ENCODE results near the gene CREB5.
"Not testable (repeated sequence)": the region's sequence is repeated elsewhere in the genome, so short reads cannot be mapped to it uniquely, and the experiment has no call there.

CREB5 gene

DNA sequence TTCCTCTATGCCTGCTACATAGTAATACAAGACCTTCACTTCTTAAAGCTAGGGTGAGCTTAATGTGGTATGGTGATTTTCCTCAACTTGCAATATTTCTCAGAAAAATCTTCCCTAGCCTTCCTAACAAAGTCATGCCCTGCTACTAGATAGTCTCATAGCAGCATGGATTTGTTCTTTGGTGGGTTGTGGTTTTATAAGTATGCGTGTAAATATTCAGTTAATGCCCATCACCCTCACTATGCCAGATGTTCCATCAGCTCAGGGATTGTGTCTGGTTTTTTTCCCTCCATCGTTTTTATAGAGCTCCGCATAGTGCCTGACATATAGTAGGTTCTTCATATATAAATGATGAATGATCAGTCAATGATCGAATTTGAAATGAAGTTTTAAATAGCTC lies 182.8 kb downstream of the CREB5 start:
- no peaks in the 10 kb centered on the region for H3K27me3 ChIP-seq (ENCODE audit: control insufficient read depth, insufficient read depth, low read length)
- no peaks in the 10 kb centered on the region for H3K9me3 ChIP-seq (ENCODE audit: control insufficient read depth, insufficient read depth, low read length)
- no peak overlapping the region for H3K9ac ChIP-seq (ENCODE audit: low read depth, low read length)
- H3K4me1 ChIP-seq (ENCODE audit: control insufficient read depth, insufficient read depth, low read length) = no peaks in the 10 kb centered on the region
- no peaks in the 10 kb centered on the region for H3K36me3 ChIP-seq (ENCODE audit: control insufficient read depth, insufficient read depth, low read length)
- H3K4me3 ChIP-seq (ENCODE audit: low read depth, low read length) = no peak overlapping the region

DNA sequence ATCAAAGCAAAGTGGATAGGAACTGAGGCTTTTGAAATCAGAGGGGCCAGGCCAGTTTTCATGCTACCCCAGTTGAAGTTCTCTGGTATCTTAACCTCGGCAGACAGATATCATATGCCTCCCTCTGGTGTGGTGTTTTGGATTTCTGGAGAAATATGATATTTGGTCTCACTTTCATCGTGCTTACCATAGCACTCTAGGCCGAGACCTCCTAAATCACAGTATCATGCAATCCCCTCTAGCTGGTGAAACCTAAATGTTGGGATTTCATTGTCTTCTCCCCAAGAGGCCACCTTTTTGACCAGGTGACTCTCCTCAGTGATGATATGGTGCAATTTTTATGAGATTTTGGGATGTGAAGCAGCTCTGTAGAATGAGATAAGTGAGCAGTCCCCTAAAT lies 183.5 kb downstream of the CREB5 start:
- Histone ChIP-seq H3K4me1 (ENCODE audit: control insufficient read depth, insufficient read depth, low read length) (no peaks in the 10 kb centered on the region), H3K9ac (ENCODE audit: low read depth, low read length) (no peak overlapping the region), H3K36me3 (ENCODE audit: control insufficient read depth, insufficient read depth, low read length) (no peaks in the 10 kb centered on the region), H3K4me3 (ENCODE audit: low read depth, low read length) (no peak overlapping the region), H3K9me3 (ENCODE audit: control insufficient read depth, insufficient read depth, low read length) (no peaks in the 10 kb centered on the region), H3K27me3 (ENCODE audit: control insufficient read depth, insufficient read depth, low read length) (no peaks in the 10 kb centered on the region)

DNA sequence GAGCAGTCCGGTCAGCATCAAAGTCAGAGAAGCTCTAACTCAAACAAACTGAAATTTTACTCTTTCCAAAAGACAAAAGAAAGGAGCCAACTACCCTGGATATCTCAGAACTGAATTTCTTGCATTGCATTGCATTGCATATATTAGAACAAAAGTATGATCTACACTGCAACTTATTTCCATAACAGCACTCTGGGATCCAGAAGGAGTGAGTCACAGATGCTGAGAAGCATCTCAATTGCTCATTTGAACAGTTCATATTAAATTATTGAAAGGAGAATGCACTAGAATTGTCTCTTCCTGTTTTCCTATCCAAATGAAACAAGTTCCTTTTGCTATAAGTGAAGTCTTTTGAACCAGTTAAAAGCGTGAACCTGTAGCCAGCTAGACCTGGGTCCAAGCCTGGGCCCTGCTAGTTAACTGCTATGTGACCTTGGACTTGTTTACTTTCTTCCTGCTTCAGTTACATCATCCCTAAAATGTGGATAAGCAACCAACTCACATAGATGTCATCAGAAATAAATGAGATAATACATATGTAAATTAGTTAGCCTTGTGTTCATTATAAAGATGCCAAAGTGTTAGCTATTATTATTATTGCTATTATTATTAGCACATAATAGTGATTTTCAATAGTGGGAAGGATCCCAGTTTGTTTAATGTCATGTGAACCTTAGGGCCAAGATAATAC lies 184.1 kb downstream of the CREB5 start:
- Histone ChIP-seq H3K9ac (ENCODE audit: low read depth, low read length) (no peak overlapping the region), H3K4me3 (ENCODE audit: low read depth, low read length) (no peak overlapping the region)

DNA sequence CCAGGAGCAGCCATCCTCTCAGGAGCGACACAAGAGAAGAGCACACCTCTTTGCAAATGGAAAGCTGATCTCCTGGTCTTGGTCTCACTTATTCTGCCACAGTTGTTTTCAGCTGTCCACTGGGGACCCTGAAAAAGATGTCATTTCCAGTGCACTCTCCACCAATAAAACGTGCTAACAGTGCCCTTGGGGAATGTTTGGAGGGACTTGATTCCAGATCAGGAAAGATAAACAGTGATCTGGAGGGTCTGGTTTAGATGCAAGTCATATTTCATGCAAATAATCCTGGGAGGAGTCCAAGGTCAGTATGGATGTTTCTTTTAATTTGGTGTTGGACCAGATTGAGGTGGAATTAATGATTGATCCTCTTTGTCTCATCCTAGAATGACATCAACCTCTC lies 185.0 kb downstream of the CREB5 start:
- Histone ChIP-seq H3K9ac (ENCODE audit: low read depth, low read length) (no peak overlapping the region), H3K36me3 (ENCODE audit: control insufficient read depth, insufficient read depth, low read length) (no peaks in the 10 kb centered on the region), H3K27me3 (ENCODE audit: control insufficient read depth, insufficient read depth, low read length) (no peaks in the 10 kb centered on the region), H3K4me3 (ENCODE audit: low read depth, low read length) (no peak overlapping the region), H3K9me3 (ENCODE audit: control insufficient read depth, insufficient read depth, low read length) (no peaks in the 10 kb centered on the region), H3K4me1 (ENCODE audit: control insufficient read depth, insufficient read depth, low read length) (no peaks in the 10 kb centered on the region)

More for the DNA sequence above, 184.1 kb downstream of the CREB5 start:
- Histone ChIP-seq H3K4me1 (ENCODE audit: control insufficient read depth, insufficient read depth, low read length) (no peaks in the 10 kb centered on the region), H3K27me3 (ENCODE audit: control insufficient read depth, insufficient read depth, low read length) (no peaks in the 10 kb centered on the region), H3K36me3 (ENCODE audit: control insufficient read depth, insufficient read depth, low read length) (no peaks in the 10 kb centered on the region), H3K9me3 (ENCODE audit: control insufficient read depth, insufficient read depth, low read length) (no peaks in the 10 kb centered on the region)

DNA sequence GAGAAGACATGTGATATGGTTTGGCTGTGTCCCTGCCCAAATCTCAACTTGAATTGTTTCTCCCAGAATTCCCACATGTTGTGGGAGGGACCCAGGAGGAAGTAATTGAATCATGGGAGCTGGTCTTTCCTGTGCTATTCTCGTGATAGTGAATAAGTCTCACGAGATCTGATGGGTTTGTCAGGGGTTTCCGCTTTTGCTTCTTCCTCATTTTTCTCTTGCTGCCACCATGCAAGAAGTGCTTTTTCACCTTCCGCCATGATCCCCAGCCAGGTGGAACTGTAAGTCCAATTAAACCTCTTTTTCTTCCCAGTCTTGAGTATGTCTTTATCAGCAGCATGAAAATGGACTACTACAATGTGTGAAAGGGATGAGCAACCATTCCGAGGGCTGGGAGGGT lies 185.7 kb downstream of the CREB5 start:
- H3K4me1 ChIP-seq (ENCODE audit: control insufficient read depth, insufficient read depth, low read length); H3K27me3 ChIP-seq (ENCODE audit: control insufficient read depth, insufficient read depth, low read length); H3K9ac ChIP-seq (ENCODE audit: low read depth, low read length); H3K4me3 ChIP-seq (ENCODE audit: low read depth, low read length); H3K9me3 ChIP-seq (ENCODE audit: control insufficient read depth, insufficient read depth, low read length); H3K36me3 ChIP-seq (ENCODE audit: control insufficient read depth, insufficient read depth, low read length): not testable (repeated sequence)

DNA sequence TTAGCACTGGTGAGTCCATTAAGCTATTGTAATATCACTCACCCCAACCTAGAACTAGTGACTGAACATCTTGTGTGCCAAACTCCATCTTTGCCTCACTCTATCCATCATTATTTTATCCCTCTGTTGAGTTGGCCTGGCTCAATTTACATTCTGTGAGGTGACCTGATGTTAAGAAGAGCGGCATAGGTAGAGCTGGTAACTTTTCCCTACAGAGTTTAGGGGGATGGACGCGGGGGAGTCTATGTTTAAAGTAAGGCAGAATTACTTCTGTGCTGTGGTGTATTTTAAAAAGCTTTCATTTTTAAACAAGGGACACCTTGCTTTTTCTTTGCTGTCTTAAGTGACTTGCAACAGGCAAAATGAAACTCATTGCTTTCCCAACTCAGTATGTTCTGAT lies 186.3 kb downstream of the CREB5 start:
- Histone ChIP-seq H3K9me3 (ENCODE audit: control insufficient read depth, insufficient read depth, low read length) (no peaks in the 10 kb centered on the region), H3K4me3 (ENCODE audit: low read depth, low read length) (no peak overlapping the region), H3K4me1 (ENCODE audit: control insufficient read depth, insufficient read depth, low read length) (no peaks in the 10 kb centered on the region), H3K9ac (ENCODE audit: low read depth, low read length) (no peak overlapping the region), H3K36me3 (ENCODE audit: control insufficient read depth, insufficient read depth, low read length) (no peaks in the 10 kb centered on the region), H3K27me3 (ENCODE audit: control insufficient read depth, insufficient read depth, low read length) (no peaks in the 10 kb centered on the region)

DNA sequence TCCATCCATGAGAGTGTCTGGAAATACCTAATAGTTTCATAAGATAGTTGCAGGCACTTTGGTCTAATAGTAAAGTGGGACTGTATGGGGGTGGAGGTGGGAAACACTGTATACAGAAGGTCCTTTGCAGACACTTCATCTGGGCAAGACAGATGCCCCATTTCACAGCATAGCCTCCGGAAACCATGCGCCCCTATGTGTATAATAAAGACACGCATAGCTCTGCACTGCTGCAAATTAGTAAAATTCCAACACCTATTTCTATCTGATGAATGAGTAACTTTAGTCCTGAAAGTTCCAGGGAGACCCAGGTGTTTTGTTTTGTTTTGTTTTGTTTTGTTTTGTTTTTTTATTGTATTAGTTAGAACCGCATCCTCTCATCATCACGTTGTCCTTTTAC lies 187.1 kb downstream of the CREB5 start:
- Histone ChIP-seq H3K4me1 (ENCODE audit: control insufficient read depth, insufficient read depth, low read length) (no peaks in the 10 kb centered on the region), H3K4me3 (ENCODE audit: low read depth, low read length) (no peak overlapping the region), H3K27me3 (ENCODE audit: control insufficient read depth, insufficient read depth, low read length) (no peaks in the 10 kb centered on the region), H3K9ac (ENCODE audit: low read depth, low read length) (no peak overlapping the region), H3K36me3 (ENCODE audit: control insufficient read depth, insufficient read depth, low read length) (no peaks in the 10 kb centered on the region), H3K9me3 (ENCODE audit: control insufficient read depth, insufficient read depth, low read length) (no peaks in the 10 kb centered on the region)

DNA sequence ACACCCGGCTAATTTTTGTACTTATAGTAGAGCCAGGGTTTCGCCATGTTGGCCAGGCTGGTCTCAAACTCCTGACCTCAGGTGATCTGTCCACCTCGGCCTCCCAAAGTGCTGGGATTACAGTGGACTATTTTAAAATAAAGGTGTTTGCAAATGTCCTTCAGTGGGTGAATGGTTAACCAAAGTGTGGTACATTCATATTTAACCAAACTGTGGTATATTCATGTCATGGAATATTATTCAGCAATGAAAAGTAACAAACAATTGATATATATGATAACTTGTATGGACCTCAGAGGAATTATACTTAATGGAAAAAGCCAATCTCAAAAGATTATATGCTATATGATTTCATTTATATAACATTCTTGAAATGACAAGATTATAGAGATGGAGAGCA lies 190.0 kb downstream of the CREB5 start:
- Histone ChIP-seq H3K4me3 (ENCODE audit: low read depth, low read length) (no peak overlapping the region), H3K4me1 (ENCODE audit: control insufficient read depth, insufficient read depth, low read length) (no peaks in the 10 kb centered on the region), H3K9me3 (ENCODE audit: control insufficient read depth, insufficient read depth, low read length) (no peaks in the 10 kb centered on the region), H3K36me3 (ENCODE audit: control insufficient read depth, insufficient read depth, low read length) (no peaks in the 10 kb centered on the region), H3K27me3 (ENCODE audit: control insufficient read depth, insufficient read depth, low read length) (no peaks in the 10 kb centered on the region), H3K9ac (ENCODE audit: low read depth, low read length) (no peak overlapping the region)

DNA sequence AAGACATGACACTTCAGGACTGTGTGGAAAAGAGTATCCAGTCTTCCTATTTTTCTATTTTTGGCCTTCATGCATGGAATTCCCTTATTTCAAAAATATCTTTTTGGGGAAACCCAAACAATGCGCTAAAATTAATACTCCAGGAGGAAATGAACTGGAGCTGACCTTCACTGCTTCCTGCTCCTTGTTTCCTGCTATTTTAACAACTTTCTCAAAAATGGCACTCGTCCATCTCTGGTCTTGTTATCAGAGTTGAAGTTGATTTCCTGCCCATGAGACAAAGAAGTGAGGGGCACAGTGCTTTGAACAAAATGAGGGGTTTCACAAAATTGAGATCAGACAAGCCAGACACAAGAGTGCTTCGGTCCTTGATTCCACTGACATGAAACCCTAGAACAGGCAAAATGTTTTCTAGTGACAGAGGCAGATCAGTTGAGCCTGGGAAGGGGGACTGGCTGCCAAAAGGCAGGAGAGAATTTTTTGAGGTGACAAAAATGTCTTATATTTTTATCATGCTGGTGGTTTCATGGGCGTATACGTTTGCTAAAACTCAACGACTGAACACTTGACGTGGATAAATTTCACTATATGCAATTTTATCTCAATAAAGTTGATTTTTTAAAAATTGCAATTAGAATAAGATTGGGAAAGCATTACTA lies 193.2 kb downstream of the CREB5 start:
- Histone ChIP-seq H3K9me3 (ENCODE audit: control insufficient read depth, insufficient read depth, low read length) (no peaks in the 10 kb centered on the region), H3K4me1 (ENCODE audit: control insufficient read depth, insufficient read depth, low read length) (no peaks in the 10 kb centered on the region), H3K27me3 (ENCODE audit: control insufficient read depth, insufficient read depth, low read length) (no peaks in the 10 kb centered on the region), H3K4me3 (ENCODE audit: low read depth, low read length) (no peak overlapping the region), H3K36me3 (ENCODE audit: control insufficient read depth, insufficient read depth, low read length) (no peaks in the 10 kb centered on the region), H3K9ac (ENCODE audit: low read depth, low read length) (no peak overlapping the region)

DNA sequence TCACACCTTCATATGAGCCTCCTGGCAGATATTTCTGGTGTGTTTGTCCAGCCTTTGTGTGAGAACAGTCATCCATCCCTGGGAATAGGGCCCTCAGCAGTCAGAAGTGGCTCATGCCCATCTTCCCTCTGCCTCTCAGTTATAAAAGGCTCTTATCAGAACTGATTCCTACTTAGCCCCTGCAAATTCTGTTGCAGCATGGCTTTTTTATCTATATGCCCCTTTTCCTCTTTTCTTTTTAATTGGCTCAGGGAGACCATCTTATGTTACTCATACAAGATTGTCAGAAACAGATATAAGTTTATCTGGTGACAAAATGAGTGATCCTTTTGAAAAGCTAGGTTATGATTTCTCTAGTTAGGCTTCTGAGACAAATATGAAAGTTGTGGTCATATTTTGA lies 194.1 kb downstream of the CREB5 start:
- no peaks in the 10 kb centered on the region for H3K4me1 ChIP-seq (ENCODE audit: control insufficient read depth, insufficient read depth, low read length)
- no peaks in the 10 kb centered on the region for H3K36me3 ChIP-seq (ENCODE audit: control insufficient read depth, insufficient read depth, low read length)
- no peaks in the 10 kb centered on the region for H3K27me3 ChIP-seq (ENCODE audit: control insufficient read depth, insufficient read depth, low read length)
- no peak overlapping the region for H3K9ac ChIP-seq (ENCODE audit: low read depth, low read length)
- H3K9me3 ChIP-seq (ENCODE audit: control insufficient read depth, insufficient read depth, low read length) = no peaks in the 10 kb centered on the region
- no peak overlapping the region for H3K4me3 ChIP-seq (ENCODE audit: low read depth, low read length)

DNA sequence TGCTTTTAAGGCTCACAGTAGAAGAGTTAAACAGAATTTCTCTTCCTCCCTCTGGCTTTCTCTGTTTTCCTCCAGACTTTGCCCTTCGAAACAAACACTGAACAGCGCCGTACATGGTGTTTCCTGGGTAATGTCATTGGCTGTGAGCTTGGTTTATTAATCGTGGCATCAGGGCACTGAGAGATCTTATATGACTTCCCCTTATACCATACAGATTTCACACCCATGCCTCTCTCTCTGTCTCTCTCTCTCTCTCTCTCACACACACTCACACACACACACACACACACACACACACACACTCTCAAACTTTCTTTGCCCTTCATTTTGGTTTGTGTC lies 195.5 kb downstream of the CREB5 start:
- Histone ChIP-seq H3K36me3 (ENCODE audit: control insufficient read depth, insufficient read depth, low read length) (no peaks in the 10 kb centered on the region), H3K4me1 (ENCODE audit: control insufficient read depth, insufficient read depth, low read length) (no peaks in the 10 kb centered on the region), H3K27me3 (ENCODE audit: control insufficient read depth, insufficient read depth, low read length) (no peaks in the 10 kb centered on the region), H3K9me3 (ENCODE audit: control insufficient read depth, insufficient read depth, low read length) (no peaks in the 10 kb centered on the region), H3K4me3 (ENCODE audit: low read depth, low read length) (no peak overlapping the region), H3K9ac (ENCODE audit: low read depth, low read length) (no peak overlapping the region)

DNA sequence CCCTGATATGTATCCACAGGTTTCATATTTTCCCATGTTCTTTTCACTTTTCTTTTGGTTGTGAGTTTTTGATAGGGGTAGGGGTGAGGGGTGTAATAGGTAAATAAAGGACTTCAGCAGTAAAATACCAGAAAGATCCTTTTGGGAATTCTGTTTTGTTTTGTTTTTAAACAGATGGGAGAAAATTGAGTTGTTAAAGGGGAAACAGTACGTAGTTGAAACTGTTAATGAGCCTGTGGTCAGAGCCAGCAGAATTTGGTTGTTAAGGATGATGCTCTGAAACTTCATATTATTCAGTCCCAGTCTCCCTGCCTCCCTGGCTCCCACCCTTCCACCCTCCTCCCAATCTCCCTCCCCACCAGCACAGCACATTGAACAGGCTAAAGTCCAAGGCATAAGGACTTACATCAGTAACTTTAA lies 195.9 kb downstream of the CREB5 start:
- Histone ChIP-seq H3K36me3 (ENCODE audit: control insufficient read depth, insufficient read depth, low read length) (no peaks in the 10 kb centered on the region), H3K9ac (ENCODE audit: low read depth, low read length) (no peak overlapping the region), H3K9me3 (ENCODE audit: control insufficient read depth, insufficient read depth, low read length) (no peaks in the 10 kb centered on the region), H3K27me3 (ENCODE audit: control insufficient read depth, insufficient read depth, low read length) (no peaks in the 10 kb centered on the region), H3K4me1 (ENCODE audit: control insufficient read depth, insufficient read depth, low read length) (no peaks in the 10 kb centered on the region), H3K4me3 (ENCODE audit: low read depth, low read length) (no peak overlapping the region)

Measured in iPS-15b (cell line).